Epidermal melanocyte (primary cell): ENCODE data around the gene SMCO2.

ENCODE experiments used
- DNase-seq: peaks from one replicate; pipeline ENCODE4 v3.0.0; 2011; ENCODE audit warnings: low spot score; ENCODE audit not compliant: insufficient read length

SMCO2 gene

DNA sequence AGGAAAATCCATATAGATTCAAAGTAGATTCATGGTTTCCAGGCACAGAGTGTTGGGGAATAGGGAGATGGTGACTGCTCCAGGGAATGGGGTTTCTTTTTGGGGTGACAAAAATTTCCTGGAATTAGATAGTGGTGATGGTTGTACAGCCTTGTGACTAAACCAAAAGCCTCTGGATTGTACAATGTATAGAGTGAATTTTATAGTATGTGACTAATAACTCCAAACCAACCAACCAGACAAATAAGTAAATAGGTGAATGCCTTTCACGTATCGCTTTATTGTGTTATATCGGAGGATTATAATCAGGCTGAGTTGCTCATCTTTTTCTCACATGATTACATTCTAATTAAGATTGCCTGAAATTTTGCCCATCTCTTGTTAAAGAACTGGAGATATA, 52.8 kb downstream of the SMCO2 start:
- no peak for DNase-seq

DNA sequence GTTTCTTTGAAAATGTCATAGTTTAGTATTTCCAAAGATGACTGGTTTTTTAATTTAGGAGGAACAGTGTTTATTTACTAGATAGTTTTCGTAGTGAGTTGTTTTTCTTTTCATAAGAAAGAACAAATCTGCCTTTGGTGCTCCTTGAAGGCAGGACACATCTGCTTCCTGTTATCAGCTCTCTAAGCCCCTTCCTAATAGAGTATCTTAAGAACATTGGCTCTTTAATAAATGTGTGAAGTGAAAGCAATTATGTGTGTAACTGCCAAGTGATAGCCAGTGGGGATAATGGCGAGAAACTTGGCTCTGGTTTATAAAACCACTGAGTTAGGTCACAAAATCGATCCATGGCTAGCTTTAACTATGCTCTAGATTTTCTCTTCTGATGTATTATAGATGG, 54.0 kb downstream of the SMCO2 start:
- DNase-seq: no peak

DNA sequence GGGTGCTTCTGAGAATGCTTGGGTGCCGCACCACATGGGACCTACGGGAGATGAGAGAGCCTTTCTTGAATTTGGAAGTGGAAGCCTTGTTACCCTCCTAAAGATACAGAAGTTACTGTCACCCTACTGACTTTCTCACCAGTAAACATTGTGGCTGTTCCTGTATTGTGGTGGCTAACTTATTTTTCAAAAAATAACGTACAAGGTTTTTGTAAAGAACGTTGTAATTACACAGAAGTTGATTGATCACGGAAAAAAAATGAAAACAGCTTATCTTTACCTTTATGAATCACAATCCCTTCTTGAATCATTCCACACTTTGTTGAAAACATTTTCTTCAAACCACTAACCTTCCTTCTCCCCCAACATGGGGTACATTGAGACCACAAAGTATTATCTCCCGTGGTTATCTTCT, 55.5 kb downstream of the SMCO2 start:
- no peak for DNase-seq

DNA sequence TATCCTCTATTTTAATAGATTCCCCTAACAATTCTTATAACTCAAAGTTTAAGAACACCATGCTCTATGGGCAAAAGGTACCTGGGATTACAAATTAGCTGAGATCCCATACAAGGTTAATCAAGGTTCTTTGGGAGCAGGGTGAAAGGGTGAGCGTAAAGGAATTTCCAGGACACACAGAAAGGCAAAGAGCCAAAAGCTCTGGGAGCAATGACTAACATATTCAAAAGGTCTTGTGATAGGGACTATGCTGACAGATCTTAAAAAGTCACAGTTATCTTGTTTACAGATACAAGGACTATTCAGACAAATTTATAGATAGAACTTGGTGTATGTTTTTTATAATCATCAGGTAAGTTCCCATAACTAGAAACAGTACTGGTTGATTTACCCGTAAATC, 58.0 kb downstream of the SMCO2 start:
- DNase-seq: no peak

DNA sequence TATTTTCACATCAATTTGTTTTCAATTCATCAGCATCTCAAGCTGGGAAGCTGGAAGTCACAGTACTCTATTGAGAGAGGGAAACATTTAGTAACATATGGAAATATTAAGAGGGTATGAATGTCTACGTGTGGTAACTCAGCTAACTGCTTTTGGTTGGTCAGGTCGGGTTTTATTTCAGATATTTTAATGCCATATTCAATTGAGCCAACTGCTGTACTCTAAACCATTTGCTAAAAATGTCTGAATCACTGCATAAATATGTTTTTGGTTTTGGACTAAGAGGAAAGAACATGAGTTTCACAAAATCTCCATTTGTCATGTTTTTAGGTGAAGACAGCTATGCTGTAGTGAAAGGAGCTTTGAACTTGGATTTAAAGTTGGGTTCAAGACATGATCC, 58.6 kb downstream of the SMCO2 start:
- DNase-seq: peak; percentile 24

DNA sequence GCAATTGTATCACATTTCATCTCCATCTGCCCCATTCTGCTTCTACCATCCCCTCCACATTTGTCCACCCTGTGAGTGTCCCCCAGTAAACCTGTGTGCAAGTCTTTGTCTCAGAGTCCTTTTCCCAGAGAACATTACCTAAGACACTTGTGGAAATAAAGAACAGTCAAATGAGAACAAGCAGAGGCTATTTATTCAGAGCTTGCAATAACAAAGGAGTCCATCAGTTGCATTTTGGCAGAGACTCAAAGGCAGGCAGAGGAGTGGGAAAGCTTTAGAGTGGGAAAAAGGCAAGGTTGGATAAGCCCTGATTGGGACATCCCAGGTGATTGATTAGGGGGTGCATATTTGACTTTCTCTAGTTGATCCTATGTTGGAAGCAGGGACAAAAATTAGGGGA, 59.2 kb downstream of the SMCO2 start:
- DNase-seq: no peak

DNA sequence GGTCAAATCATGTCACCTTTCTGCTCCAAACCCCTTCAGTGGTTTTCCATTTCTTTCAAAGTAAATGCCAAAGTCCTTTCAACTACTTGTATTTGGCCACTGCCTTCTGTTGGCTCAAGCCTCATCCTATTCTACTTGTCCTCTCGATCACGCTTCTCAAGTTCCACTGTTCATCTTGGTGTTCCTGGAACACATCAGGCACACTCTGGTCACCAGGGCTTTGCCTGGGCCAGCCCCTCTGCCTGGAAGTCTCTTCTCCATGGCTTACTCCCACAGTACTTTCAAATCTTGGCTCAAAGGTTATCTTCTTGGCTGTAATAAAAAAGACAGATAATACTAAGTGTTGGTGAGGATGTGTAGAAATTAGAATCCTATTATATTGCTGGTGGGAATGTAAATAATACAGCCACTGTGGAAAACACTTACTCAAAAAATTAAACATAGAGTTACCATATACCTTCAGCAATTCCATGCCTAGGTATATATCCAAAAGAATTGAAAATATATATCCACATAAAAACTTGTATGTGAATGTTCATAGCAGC, 60.2 kb downstream of the SMCO2 start:
- no peak for DNase-seq

DNA sequence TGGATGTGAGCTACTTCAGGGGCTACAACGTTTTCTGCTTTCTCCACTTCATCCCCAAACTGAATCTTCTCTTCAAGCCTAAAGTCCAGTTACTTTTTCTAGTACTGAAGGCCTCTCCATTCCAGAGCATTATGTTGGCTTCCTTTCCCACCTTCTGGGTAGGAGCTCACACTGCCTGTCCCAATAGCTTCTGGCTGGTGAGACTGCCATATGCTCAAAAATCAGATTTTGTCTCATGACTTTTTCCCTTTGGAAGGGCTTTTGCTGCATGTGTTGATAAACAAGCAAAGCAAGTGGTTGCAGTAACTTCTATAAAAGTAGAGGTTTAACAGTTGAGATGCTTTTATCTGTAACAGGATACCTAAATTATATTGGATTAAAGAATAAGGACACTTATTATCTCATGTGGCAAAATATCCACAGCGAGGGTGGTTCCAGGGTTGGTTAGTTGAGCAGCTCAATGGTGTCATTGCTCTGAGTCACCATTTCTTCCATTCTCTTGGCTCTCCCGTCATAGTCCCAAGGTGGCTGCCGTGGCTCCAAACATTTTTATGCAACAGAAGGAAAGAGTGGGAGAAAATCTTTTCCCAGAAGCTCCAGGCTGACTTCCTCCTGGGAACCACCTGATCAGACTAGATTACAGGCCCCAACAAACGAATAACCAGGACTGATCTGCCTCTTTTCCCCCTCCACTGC, 62.3 kb downstream of the SMCO2 start:
- DNase-seq: no peak

DNA sequence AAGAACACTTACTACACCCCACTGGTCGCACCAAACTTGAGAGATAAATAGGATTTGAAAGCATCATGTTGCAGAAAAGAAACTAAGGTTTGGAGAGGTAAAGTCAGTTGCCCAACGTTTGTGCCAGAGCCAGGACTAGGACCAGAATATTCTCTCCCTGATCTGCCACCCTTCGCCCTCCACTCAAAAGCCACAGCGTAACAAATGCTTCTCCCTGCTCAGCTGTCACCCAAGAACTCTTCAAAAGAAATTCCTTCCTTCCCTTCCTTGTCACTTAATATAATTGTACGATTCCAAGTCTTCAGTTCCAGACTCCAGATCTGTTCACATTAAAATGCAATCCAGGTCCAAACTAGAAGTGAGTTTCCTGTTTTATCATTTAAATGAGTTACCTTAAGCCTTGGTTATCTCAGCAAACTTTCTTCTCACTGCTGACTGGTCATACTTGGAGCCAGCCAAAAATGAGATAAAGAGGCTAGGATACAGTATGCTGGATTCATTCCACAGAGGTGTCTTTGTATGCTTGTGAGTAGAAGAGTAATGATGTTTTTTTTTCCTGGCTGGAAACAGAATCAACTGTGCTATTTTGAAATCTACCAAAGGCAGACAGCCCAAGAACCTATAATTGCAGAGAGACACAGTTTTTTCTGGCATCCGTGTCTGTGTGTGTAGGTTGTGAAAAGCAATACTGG, 64.6 kb downstream of the SMCO2 start:
- no peak for DNase-seq

DNA sequence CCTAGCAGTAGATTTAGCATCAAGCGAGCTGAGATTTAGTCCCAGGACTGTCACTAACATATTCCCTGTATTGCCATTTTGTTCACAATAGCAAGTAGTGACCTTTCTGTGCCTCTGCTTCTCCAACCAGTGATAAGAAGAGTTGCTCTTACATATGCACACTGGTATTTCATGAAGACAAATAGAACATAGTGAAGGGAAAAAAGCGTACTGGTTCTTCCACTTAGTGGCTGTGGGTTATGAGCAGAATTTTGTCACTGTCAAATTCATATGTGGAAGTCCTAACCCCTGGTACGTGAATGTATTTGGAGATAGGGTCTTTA, 65.1 kb downstream of the SMCO2 start:
- DNase-seq: no peak

DNA sequence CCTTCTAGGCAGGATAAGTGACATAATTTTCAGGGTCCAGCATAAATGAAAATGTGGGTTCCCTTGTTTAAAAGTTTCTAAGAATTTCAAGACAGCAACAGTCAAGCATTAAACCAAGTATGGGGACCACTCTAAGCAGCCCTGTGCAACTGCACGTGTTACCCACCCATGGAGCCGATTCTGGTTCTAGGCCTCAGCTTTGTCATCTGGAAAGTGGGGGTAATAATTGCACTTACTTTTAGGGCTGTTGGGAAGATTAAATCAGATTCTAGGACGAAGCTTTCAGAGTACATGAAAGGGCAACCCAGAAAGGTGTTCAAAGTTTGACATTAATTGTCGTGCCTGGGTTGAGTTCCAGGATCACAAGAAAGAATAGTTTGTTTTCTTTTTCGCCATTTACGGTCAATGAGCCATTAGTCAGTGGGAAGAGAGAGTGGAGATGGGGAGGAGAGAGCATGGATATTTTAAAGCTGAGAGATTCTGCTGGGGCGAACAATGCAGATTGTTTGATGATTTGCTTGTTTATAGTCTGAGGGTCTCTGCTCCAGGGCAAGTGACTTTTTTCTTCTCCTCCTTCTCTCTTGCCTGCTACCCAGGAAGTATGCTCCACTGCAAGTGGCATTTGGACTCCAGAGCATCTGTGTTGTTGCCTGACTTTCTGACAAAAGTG, 66.8 kb downstream of the SMCO2 start:
- no peak for DNase-seq

DNA sequence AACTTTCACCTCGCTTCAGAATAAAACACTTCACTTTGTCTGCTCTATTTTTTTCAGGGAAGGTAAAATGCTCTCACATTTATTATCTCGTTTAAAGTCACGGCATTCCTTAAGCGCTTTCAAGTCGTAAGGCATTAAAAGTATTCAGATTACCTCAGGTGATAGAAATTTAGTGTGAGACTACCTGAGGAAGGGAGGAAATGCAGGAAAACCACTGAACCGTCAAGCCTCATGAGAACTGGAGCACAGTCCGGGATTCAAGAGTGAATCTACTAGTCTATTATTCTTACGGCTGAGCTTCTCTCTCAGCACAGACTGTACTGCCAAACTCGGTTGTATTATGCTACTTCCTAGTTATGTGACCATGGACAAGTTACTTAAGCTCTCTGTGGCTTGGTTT, 69.1 kb downstream of the SMCO2 start:
- no peak for DNase-seq

DNA sequence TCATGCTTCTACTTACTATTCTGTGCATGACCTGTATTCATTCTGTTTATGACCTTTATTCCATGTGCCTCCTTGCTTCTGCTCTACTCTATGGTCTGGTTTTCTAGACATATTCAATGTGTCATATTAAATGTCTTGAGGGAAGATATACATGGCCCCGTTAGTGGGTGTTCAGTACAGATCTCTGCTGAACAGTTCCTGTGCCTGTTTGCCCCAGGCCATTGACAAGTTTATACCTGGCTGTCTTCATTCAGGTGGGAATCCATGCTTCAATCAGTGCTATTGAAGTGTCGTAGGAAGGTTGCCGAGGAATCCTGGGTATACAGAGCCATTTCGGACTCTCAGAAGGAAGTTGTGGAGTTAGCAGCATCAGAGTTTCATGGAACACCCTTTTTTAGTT, 70.1 kb downstream of the SMCO2 start:
- no peak for DNase-seq

DNA sequence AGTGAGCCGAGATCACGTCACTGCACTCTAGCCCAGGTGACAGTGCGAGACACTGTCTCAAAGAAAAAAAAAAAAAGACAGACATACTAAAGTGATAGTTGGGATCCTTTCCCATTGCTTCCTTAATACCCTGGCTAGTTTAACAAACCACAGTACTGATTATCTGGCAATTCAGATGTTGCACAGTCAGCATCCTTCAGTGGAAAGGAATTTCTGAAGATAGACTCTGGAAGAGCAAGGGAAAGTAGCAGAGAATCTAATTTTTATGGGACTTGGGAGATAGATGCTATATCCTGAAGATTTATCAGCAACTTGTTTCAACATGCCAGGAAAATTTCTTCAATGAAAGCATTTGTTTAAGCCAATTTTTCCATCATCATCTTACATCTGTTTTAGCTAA, 71.0 kb downstream of the SMCO2 start:
- DNase-seq: no peak

DNA sequence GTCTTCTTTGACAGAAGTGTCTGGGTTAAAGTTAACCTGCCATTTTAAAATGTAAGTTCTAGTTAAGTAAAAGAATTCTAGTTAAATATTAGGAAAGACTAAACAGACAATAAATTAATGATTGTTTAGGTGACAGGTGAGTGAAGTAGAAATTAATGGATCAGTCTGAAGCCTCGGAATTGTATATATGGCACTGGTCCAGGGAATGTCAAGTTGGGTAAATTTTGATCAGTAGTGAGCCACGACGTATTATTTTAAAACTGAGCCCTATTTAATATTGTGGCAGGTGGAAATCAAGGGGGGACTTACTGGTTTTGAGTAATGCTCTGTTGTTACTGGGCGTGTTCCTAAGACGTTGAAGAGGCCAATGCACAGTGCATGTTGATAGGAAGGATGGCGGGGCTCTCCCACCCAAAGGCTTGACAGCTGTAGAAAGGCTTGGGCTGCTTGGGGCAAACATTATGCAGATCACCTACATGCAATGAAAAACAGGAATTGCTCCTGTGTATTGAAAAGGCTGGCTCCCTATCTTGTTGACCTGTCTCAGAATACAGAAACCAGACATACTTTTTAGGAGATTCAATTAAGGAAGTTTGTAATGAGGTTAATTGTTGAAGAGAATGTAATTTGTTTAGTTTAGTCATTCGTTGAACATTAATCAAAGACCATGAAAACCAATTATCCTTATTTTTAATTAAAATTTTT, 71.6 kb downstream of the SMCO2 start:
- DNase-seq: no peak

DNA sequence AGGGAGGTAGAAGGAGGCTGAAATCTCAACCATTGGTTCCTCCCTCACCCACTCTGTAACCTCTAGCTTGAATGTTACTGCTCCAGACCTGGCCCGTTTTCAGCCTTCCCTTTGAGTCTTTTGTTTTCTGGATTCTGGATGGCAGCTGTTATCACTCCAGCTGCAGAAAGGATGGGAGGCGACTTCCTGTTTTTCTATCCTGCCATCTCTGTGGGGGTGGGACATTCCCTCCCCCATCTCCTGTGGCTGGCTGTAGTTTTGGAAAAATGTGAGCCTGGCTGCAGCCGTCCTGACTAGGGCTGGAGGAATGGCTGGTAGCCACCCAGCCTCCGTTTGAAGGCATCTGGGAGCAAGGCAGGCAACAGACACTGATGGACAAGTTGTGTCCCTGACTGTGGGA, 74.5 kb downstream of the SMCO2 start:
- DNase-seq: no peak

DNA sequence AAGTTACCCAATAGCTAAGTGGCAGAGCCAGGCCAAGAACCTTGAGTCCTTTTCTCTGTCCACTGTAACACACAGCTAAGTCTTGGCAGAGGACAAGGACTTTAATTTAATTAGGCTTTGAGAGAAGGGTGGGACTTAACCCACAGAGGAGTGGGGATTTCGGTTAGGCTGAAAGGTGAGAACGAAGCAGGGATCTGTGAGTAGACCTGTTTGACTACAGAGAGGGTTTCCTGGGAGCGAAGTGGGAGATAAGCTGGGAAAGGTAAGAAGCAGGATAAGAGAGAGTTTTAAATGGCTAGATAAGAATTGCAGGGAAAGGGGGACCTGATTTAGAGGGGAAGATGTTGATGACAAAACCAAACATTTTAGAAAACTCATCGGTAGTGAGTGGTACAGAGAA, 75.4 kb downstream of the SMCO2 start:
- no peak for DNase-seq

DNA sequence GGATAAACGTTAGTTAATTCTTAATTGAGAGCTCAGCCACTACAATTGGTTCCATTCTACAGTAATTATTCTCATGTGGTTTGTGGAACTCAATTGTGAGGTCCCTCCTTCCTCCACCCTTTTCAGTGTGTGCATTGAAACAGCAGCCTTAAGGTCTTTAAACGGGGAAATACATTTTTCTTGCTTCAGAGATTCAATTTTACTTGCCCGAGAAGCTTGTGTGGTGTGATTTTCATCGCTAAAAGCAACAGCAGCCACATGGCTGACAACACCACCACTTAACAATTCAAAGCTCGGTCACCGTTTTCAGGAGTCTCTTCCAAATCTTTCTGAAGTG, 76.7 kb downstream of the SMCO2 start:
- no peak for DNase-seq

DNA sequence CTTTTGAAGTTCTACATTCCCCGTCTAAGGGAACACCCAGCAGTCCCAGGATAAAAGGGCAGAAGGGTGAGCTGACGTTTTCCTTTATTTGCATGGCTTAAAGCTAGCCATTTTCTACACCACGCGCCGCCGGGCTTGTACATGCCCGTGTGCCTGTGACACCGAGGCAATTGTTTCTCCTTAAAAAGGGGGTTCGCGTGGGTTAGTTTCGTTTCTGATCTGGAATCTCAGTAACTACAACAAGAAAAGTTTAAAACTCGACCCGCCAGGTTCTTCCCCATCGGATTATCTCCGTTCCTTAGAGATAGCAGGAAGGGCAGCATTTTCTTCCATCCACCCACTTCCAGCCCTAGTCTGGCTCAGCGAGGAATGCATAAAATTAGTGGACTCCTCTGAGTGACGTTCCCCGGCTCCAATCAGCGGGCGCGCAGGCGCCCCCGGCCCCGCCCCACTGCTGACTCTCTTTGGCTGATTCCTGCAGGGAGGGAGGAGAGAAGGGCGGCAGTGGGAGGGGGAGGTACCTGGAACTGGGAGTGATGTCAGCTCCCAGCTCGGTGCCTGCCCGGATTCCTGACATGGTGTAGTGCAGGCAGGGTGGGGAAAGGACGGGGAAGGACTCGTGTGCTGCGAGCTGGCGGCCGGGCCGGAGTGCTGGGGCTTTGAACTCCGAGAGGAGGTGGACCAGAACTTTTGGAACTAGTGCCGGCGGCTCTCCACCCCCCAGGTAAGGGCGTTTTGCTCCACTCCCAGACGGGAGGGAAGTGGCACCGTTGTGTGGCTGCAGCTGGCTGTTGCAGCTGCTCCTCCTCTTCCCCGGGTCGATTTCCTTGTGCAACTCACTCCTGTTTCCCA, 77.3 kb downstream of the SMCO2 start, which contains the start of gene PPFIBP1:
Gene PPFIBP1, plus strand, starts transcription at position 565 of the 852 bp plus-strand sequence. CDS start 109,191 bp downstream, outside the sequence.
- DNase-seq: peak; percentile 94

DNA sequence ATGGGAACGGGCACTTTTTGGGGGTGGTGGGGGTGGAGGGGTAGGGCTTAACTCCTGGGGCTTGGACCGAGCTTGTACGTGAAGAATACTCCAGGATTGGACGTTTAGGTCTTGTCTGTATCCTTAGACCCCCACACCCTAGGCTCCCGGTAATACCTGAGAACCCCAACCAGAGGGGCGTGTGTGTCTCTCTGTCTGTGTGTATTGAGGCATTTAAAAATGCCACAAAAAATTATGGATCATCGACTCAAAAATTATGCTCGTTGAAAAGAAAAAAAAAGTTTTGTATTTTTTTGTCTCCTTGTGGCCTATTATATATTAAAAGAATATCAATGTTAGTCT, 77.9 kb downstream of the SMCO2 start:
- DNase-seq: no peak
